ENCODE results near the gene SYNGR1.
A peak's percentile ranks its signal among the peaks of the same experiment; 100 is the strongest.

Gene SYNGR1

GRCh38 chr22:39382410-39382809 lies 32.6 kb downstream of the SYNGR1 start:
- no peak overlapping the region for H3K4me3 ChIP-seq (ENCODE audit: control insufficient read depth, low read depth, low read length)
- no peak for TF ChIP-seq CTCF (conservative IDR thresholded peaks at IDR 0.05; ENCODE audit: control insufficient read depth, insufficient read depth, low read depth, low read length)
- no peak for DNase-seq (ENCODE audit: low read depth)

- no peak overlapping the region for H3K4me3 ChIP-seq (ENCODE audit: control insufficient read depth, low read depth, low read length)
- no peak for TF ChIP-seq CTCF (conservative IDR thresholded peaks at IDR 0.05; ENCODE audit: control insufficient read depth, insufficient read depth, low read depth, low read length)
- DNase-seq (ENCODE audit: low read depth), result no peak
Measured at GRCh38 chr22:39383841-39384625, 34.2 kb downstream of the SYNGR1 start.

- TF ChIP-seq CTCF (conservative IDR thresholded peaks at IDR 0.05; ENCODE audit: control insufficient read depth, insufficient read depth, low read depth, low read length), result peak; percentile 25
- no peak for DNase-seq (ENCODE audit: low read depth)
- no peak overlapping the region for H3K4me3 ChIP-seq (ENCODE audit: control insufficient read depth, low read depth, low read length)
Measured at GRCh38 chr22:39384750-39385480, 35.1 kb downstream of the SYNGR1 start.

GRCh38 chr22:39388261-39389011 lies 38.6 kb downstream of the SYNGR1 start:
- peak overlapping the region; percentile 54 for H3K4me3 ChIP-seq (ENCODE audit: control insufficient read depth, low read depth, low read length)
- DNase-seq (ENCODE audit: low read depth), result peak; percentile 76
- no peak for TF ChIP-seq CTCF (conservative IDR thresholded peaks at IDR 0.05; ENCODE audit: control insufficient read depth, insufficient read depth, low read depth, low read length)

- no peak for TF ChIP-seq CTCF (conservative IDR thresholded peaks at IDR 0.05; ENCODE audit: control insufficient read depth, insufficient read depth, low read depth, low read length)
- H3K4me3 ChIP-seq (ENCODE audit: control insufficient read depth, low read depth, low read length), result no peak overlapping the region
- no peak for DNase-seq (ENCODE audit: low read depth)
Measured at GRCh38 chr22:39389420-39389819, 39.6 kb downstream of the SYNGR1 start.

- no peak overlapping the region for H3K4me3 ChIP-seq (ENCODE audit: control insufficient read depth, low read depth, low read length)
- DNase-seq (ENCODE audit: low read depth), result no peak
- TF ChIP-seq CTCF (conservative IDR thresholded peaks at IDR 0.05; ENCODE audit: control insufficient read depth, insufficient read depth, low read depth, low read length), result no peak
Measured at GRCh38 chr22:39392341-39392948, 42.7 kb downstream of the SYNGR1 start.
